Posterior cingulate gyrus (tissue), 11 donors: ENCODE data around the gene MSLN.
"Not testable (repeated sequence)": the region's sequence is repeated elsewhere in the genome, so short reads cannot be mapped to it uniquely, and the experiment has no call there.

Source experiments
- DNase-seq, 10 donors: peaks; one replicate each; pipeline versions ENCODE4 v3.0.0 to v3.0.0-alpha.2; 2020 to 2021; ENCODE audit warnings: mixed read lengths in 3 of 10
- intact Hi-C: fragments of 100-400 bp; cut with DNase I; formaldehyde crosslinking; loops from one replicate; pipeline ENCODE4 v1.15.1; 2023

The MSLN gene

DNA sequence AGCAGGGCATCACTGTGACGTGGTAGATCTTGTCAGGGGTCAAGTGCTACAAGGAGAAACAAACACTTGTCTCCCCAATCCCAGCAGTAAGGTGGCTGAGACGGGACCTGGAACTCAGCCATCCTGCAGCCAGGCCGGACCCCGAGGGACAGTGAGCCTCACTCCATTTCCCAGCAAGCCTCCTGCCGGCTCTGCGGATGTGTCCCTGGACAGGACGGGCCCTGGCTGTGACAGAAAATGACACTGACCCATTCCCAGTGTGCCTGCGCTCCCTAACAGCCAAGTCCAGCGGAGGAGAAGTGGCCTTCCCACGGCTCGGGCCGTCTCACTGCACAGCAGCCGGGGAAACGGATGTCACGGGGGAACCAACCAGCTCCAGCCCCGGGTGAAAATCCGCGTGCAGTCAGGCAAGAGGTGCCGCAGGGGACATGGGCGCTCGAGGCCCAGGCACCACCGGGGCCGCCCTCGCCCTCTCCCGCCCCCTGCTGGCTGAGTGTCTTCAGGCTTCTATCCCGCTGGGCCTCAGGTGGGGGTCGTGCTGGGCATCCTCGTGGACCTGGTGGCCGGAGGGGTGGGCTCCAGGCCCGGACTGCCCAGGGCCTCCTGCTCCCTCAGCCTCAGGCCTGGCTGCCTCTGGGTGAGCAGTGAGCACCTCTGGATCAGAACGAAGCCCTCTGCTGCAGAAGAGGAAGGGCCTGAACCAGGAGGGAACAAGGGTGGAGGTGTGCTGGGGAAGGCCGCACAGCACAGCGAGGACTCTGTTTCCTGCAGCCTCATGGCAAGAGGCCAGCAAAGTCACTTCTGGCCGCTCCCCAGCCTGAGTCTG, 26.9 kb upstream of the MSLN start:
- intact Hi-C loops: no loop called here
- DNase-seq: peak in 1 of 10 donors; percentile 83

DNA sequence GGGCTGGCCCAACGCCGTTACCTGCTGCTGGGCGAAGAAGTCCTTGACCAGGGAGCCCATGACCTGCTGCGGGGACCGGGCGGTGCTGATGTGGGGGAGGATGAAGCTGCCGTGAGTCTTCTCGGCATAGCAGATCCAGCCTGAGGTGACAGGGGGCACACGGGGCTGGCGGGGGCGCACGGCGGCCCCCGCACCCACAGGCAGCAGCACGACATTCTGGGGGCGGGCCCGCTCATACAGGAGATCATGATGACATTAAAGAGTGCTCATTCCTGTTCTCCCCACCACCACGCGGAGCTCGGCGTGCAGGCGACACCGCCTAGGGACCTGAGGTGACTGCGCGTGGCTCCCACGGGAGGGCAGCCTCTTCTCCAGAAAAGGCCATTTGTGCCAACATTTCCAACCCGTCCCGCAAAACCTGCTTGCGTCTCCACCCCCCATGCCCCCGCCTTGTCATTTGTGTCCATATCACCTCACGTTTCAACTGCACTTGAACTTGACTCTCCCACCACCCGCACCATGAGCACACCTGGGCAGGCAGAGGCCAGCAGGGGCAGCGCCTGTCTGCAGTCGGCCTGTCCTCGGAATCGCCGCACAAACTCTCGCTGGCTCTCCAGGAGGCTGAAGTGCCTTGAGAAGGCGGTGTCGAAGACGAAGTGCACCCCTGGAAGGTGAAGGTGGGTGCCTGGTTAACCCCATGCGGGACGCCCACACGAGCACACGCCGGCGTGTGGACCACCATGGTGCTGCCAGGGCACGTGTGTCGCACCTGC, 26.1 kb upstream of the MSLN start:
- DNase-seq: peak in 1 of 10 donors; percentile 78
- intact Hi-C loops: no loop called here

DNA sequence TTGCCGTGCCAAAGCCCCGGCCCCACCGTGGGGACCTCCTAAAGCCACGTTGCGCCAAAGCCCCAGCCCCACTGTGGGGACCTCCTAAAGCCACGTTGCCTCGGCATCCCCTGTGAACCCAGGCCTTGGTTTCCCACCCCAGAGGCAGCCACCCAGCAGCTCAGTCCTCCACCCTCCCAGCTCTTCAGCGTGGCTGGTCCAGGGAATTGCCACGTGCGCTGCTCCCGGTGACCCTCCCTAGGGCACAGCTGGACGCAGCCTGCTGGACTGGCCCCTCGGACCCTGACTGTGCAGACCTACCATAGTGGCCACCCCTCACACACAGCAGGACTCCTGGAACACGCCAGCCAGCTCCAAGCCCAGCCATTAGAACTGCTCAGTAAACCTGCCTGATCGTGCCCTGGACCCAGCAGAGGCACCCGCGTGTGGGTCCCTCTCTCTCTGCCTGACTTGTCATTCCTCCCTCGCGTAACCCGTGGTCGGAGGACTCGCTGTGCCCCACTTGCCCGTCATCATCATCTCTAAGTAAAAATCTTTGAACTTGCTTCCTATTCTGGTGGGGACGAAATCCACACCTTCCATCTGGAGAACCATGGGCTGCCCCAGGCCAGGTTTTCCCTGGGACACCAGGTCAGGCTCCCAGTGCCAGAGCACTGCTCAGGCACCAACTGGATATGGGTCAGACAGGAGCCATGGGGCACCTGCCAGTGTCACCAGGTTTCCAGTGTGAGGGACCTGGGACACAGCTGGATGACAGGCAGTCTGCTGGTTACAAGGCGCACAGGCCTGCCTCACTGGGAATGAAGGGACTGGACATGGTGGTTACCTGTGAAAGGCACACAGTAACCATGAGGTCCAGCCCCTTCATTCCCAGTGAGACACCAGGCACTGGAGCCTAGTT, 25.3 kb upstream of the MSLN start:
- intact Hi-C loops: no loop called here
- peak in 1 of 10 donors; percentile 71 for DNase-seq

DNA sequence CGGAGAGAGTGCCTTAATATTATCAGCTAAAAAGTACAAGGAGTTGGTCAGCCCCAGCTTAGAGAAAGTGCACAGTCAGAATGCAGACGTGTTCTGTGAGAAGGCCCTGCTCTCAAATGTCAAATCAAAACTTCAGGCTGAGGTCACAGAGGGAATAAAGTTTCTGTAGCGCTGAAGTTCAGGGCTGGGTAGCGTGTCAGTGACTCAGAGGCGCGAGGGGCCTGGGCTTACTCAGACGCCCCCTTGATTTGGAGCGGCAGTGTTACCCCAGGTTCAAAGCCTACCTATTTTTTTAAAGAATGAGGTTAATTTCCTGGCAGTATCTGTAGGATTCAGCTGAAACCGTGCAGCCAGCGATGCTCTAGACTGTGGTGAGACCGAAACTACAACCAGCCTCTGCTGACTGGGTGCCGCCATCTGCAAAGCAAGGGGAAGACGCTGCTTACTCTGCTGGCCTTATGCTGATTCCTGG, 24.5 kb upstream of the MSLN start:
- no peak for DNase-seq
- intact Hi-C loops: no loop called here

DNA sequence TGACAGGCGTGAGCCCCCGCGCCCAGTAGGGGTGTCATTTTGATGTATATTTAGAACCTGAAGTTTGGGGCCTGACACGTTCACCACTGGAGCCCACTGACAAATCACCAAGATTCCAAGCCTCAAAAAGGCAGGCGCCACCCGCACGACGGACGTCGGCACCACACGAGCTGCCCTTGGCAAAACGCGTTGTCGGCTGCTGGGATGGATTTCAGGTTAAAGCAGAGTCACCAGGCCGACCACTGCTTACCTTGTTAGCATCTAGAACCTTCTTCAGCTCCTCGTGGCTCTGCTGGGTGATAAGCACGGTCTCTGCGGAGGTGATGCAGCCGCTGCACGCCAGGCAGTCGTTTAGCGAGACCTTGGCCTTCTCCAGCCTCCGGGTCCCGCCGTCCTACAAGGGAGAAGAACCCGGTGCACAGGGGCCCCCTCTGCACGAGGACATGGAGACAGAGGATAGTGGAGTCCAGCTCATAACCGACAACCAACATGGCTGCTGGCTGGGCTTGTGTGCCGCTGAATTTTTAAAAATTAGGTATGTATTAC, 23.5 kb upstream of the MSLN start:
- DNase-seq: no peak

DNA sequence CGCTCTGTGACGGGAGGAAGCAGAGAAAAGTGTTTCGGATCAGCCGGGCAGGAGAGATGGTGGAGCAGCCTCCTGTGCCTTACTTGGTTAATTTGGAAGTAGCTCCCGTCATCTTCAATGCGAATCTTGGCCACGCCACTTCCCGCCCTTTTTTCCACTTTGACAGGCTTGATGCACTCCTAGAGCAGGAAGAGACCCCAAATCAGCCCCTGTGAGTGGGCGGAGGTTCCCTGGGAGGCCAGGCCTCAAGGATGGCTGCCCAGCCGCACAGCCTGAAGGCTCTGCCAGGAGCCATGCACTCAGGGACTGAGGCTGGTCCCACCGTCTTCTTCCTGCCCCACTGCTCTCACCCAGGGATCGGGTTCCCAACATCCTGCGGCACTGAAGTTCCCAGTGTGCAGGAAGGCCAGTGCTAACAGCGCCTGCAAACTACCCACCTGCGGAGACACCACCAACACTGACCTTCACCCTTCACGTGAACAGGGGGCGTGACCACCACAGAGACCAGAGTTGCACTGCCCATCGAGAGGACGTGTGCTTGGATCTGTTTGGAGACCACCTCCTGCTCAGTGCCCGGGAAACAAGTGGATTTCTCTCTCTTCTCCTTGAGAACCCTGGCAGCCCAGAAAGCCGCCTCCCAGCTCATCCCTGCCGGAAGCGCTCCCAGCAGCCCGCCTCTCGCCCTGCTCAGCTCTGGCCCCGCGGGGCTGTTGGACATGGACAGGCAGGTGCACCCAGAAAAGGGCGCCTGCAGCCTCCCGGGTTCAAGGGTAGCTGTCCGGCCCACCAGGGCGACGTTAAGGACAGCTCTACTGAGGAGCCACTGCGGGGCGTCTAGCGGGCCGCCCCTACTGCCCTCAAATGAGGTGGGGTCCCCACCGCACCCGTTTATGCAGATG, 20.7 kb upstream of the MSLN start:
- DNase-seq: peak in 1 of 10 donors; percentile 69
- intact Hi-C loops: loop anchor here (2.0 kb wide), 3 partner anchors 19 to 47 kb away; partner anchors contain the start of gene ANTKMT

More for the DNA sequence above, 23.5 kb upstream of the MSLN start:
- intact Hi-C loops: no loop called here

DNA sequence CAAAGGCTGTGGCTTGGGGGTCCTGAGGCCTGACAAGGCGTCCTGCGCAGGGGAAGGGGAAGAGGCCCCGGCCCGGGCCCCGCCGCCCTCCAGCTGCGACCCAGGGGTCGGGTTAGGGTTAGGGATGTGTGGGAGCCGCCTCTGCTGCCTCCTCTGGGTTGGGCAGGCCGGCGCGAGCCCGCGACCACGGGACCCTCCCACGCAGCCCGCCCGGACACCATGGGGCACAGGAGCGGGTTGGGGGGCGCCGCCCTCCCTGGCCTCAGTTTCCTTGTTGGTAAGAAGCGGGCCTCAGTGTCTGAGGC, 20.1 kb upstream of the MSLN start:
- intact Hi-C loops: loop anchor here (2.0 kb wide), 3 partner anchors 20 to 46 kb away; partner anchors contain the start of gene ANTKMT
- peak in 1 of 10 donors; percentile 85 for DNase-seq

DNA sequence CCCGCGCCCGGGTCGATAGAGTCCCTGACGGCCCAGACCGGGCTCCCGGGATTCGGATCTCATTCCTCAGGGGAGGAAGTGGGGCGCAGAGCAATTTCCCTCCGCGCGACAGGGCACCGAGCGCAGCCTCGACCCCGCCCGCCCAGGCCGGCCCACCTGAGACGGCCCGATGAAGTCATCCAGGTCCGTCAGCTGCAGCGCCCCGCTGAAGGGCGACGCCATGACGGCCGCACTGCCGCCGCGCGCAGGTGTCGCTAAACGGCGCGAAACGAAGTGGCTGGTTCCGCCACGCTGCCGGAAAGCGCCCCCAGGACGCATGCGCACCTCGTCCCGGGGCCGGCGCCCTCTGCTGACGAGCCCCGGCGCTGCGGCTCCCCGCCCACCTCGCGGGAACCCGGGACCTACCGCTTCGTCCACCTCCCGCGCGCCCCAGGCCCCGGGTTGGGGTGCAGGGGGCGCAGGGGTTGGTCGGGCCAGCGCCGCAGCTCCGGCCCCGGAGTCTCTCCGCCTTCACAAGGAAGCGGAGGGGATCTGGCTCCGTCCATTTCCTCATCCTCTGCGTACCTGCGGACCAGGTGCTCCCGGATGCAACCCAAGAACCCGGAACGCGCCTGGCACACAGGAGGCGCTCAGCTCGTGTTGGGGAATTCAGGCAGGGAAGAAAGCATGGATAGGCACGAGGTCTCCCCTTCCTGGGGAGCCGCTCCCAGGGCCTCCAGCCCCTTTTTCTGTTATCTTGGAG, 19.6 kb upstream of the MSLN start, which contains the start of gene CIAO3:
Gene CIAO3 (minus strand): TSS at position 234 of the 742 bp plus-strand sequence. CDS start 12 bp downstream, at position 222.
- peak; percentile 77 to 97 (median 85) for DNase-seq
- intact Hi-C loops: loop anchor here (2.0 kb wide), 3 partner anchors 20 to 46 kb away; partner anchors contain the start of gene ANTKMT

DNA sequence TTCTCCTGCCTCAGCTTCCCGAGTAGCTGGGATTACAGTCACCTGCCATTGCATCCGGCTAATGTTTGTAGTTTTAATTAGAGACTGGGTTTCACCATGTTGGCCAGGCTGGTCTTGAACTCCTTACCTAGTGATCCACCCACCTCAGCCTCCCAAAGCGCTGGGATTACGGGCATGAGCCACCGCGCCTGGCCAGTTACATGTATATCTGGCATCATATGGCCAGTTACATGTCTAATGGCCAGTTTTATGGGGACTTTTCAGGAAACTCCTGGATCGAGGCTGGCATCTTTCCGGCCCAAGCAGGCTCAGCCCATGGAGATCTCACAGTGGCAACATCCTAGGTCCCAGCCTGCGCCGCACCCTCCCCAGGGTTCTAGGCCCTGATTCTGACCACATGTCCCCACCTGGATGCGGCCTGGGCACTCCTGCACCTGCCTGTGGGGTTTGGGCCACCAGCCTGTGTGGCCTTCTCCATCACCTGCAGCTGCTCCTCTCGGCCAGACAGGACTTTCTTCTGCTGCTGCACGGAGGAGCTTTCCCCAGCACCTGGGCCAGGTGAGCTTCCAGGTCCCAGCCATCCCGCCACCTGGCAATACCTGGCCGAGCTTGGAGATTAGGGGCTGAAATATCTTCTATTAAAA, 18.4 kb upstream of the MSLN start:
- no peak for DNase-seq
- intact Hi-C loops: loop anchor here (2.0 kb wide), 3 partner anchors 21 to 45 kb away; partner anchors contain the start of gene ANTKMT

DNA sequence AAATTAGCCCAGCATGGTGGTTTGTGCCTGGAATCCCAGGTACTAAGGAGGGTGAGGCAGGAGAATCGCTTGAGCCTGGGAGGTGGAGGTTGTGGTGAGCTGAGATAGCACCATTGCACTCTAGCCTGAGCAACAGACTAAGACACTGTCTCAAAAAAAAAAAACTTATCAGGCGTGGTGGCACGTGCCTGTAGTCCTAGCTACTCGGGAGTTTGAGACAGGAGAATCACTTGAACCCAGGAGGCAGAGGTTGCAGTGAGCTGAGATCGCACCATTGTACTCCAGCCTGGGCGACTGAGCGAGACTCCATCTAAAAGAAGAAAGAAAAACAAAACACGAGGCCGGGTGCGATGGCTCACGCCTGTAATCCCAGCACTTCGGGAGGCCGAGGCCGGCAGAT, 17.6 kb upstream of the MSLN start:
- DNase-seq, intact Hi-C loops: not testable (repeated sequence)

DNA sequence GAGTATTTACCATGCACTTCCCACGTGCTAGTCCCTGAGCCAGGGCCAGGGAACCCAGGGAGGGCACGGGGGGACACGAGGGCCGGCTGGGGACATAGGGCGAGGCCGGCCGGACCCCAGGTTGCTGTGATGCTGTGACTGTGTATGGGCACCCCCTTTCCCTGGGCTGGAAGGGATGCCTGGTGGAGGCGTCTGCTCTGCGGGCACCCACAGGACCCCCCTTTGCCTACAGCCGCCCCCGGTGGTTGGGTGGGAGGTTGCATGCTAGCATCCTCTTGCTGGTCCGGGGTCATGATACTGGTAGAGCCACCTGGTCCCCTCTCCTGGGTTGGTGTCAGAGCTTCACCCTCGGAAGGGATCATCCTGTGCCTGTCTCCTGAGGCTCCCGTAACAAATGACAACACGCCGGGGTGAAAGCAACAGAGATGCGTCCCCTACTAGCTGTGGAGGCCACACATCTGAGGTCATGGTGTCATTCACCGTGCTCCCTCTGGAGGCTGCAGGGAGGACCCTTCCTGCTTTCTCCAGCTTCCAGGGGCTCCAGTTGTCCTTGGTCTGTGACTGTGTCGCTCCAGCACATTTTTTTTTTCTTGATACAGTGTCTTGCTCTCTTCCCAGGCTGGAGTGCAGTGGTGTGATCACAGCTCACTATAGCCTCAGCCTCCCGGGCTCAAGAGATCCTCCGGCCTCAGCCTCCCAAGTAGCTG, 16.6 kb upstream of the MSLN start:
- intact Hi-C loops: no loop called here
- no peak for DNase-seq

DNA sequence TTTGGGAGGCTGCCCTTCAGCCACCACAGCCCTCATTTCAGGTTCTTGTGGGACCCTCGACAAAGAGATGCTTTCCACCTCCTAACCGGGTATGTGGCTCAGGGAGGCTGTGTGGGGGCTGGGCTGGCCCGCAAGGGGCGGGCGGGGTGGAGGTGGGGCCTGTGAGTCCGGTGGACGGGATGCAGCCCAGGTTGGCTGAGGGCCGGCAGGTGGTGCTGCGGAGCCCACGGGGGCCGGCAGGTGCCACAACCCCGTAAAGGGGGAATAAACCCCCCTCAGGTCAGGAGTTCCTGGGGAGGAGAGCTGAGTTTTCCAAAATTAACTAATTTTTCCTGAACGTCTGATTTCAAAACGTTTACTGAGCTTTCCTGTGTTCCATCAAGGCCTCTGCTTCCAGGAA, 14.8 kb upstream of the MSLN start:
- no peak for DNase-seq
- intact Hi-C loops: no loop called here

DNA sequence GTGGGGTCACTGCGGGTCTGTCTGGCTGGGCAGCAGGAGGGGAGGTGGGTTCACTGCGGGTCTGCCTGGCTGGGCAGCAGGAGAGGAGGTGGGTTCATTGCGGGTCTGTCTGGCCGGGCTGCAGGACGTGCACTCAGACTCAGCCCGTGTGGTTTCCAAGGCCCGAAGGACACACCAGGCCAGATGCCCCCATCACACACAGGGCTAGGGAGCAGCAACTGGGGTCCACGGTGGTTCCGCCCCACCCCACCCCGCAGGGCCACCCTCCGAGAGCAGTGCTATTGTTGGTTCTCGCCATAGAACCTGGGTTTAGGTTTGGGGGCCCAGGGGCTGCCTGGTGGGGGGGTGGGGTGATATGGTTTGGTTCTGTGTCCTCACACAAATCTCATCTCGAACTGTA, 13.9 kb upstream of the MSLN start:
- peak in 1 of 10 donors; percentile 83 for DNase-seq
- intact Hi-C loops: no loop called here

DNA sequence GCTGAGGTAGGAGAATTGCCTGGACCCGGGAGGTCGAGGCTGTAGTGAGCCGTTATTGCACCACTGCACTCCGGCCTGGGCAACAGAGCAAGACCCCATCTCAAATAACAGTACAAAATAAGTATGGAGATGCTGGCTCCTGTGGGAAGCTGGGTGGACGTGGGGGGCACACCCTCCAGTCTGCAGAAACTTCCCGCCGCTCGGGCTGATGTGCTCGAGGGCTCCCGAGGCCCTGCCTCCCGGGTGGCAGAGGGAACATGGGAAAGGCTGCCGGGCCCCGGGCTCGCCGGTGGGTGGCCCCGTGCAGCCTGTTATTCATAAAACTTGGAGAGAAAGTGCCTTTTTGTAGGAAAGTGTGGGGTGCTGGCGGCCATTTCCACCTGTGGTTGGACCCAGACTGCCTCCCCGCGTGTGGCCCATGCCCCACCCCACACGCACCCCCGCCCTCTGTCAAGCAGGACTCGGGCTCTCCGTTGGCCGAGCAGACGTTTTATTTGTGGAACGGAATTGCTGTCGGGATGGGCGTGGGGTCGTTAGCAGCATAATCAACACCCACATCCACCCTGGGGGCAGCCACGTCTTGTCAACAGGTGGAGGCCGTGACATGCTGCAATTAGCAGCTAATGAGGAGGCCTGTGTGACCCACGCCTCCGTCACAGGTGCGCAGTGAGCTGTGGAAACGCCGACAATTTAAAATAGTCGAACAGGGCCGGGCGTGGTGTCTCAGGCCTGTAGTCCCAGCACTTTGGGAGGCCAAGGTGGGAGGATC, 12.4 kb upstream of the MSLN start:
- no peak for DNase-seq

DNA sequence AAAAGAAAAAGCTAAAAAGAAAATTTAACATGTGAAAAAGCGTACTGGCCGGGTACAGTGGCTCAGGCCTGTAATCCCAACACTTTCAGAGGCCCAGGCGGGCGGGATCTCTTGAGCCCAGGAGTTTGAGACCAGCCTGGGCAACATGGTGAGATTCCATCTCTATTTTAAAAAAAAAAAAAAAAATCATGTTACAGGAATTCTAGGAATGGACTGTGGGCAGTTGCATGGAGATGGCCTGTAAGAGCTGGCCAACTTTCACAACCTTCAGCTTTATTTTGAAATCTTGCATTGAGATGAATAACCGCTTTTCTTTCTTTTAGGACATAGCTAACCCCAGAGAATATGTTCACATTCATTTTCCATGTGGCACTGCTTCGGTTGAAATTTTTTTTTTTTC, 11.5 kb upstream of the MSLN start:
- no peak for DNase-seq
- intact Hi-C loops: no loop called here

More for the DNA sequence above, 12.4 kb upstream of the MSLN start:
- intact Hi-C loops: no loop called here

DNA sequence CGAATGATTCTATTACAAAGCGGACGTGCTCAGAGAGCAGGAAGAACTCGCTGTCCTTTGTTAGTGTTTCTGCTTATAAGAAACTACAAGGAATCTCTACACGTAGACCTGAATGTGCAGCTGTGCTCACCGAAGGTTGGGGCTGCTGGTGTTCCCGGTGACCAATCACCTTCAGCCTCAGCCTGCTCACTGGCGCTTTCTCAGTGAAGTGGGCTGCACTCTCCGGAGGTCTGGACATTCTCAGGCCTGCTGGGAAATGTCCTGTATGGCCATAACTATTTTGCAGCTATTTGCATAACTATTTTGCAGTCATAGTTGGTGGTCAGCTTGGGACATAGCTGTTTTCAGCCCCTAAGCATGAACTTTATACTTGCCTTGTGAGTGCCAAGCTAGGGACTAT, 10.0 kb upstream of the MSLN start:
- DNase-seq: no peak
- intact Hi-C loops: no loop called here
